SK-N-SH treated with all-trans-retinoic acid at 6 μM for 48 hours (cell line): Measurements from ENCODE around the gene SLC36A3.

Experiments
- ATAC-seq: fragments of 200-7000 bp; cut with Tn5 transposase; 3 replicates; pipeline ENCODE4 v1.9.1; 2020; ENCODE audit warnings: mild to moderate bottlenecking, moderate library complexity
- ARNTL ChIP-seq: fragments of 450-650 bp; formaldehyde crosslinking; IDR thresholded peaks from 2 replicates; pipeline ENCODE4 v1.5.0; 2020; ENCODE audit warnings: low read depth, mild to moderate bottlenecking, moderate library complexity, borderline replicate concordance
- CREB5 ChIP-seq: fragments of 250-450 bp; sonication (Bioruptor Pico); IDR thresholded peaks from 2 replicates; pipeline ENCODE4 v1.5.1; 2020; ENCODE audit warnings: low read depth, mild to moderate bottlenecking, moderate library complexity
- CSDC2 ChIP-seq: fragments of 250-450 bp; sonication (Bioruptor Pico); IDR thresholded peaks from 2 replicates; pipeline ENCODE4 v1.5.0; 2020; ENCODE audit warnings: mild to moderate bottlenecking, moderate library complexity
- CSRNP3 ChIP-seq: fragments of 250-450 bp; sonication (Bioruptor Pico); IDR thresholded peaks from 2 replicates; pipeline ENCODE4 v1.5.1; 2021; ENCODE audit warnings: mild to moderate bottlenecking, moderate library complexity
- ESRRG ChIP-seq: fragments of 250-450 bp; sonication (Bioruptor Pico); IDR thresholded peaks from 2 replicates; pipeline ENCODE4 v1.6.1; 2021; ENCODE audit warnings: mild to moderate bottlenecking
- ISL1 ChIP-seq: fragments of 250-450 bp; sonication (Bioruptor Pico); IDR thresholded peaks from 2 replicates; pipeline ENCODE4 v2.1.2; 2022; ENCODE audit warnings: mild to moderate bottlenecking, moderate library complexity
- OSR1 ChIP-seq: fragments of 250-450 bp; sonication (Bioruptor Pico); IDR thresholded peaks from 2 replicates; pipeline ENCODE4 v1.8.0; 2022; ENCODE audit warnings: moderate library complexity, mild to moderate bottlenecking, inconsistent platforms
- PATZ1 ChIP-seq: fragments of 250-450 bp; sonication (Bioruptor Pico); IDR thresholded peaks from 2 replicates; pipeline ENCODE4 v1.8.0; 2020; ENCODE audit warnings: mild to moderate bottlenecking, moderate library complexity, borderline replicate concordance
- POU6F1 ChIP-seq: fragments of 250-450 bp; sonication (Bioruptor Pico); IDR thresholded peaks from 2 replicates; pipeline ENCODE4 v1.8.0; 2021; ENCODE audit warnings: low read depth, mild to moderate bottlenecking, moderate library complexity, borderline replicate concordance
- PPARA ChIP-seq: fragments of 250-450 bp; sonication (Bioruptor Pico); IDR thresholded peaks from 2 replicates; pipeline ENCODE4 v1.5.0; 2020; ENCODE audit warnings: mild to moderate bottlenecking, borderline replicate concordance
- TOX ChIP-seq: fragments of 250-450 bp; sonication (Bioruptor Pico); IDR thresholded peaks from 2 replicates; pipeline ENCODE4 v1.8.0; 2021; ENCODE audit warnings: mild to moderate bottlenecking, moderate library complexity, borderline replicate concordance
- TSHZ2 ChIP-seq: fragments of 250-450 bp; sonication (Bioruptor Pico); IDR thresholded peaks from 2 replicates; pipeline ENCODE4 v1.5.0; 2020; ENCODE audit warnings: mild to moderate bottlenecking, moderate library complexity
- ZC3H10 ChIP-seq: fragments of 250-450 bp; sonication (Bioruptor Pico); IDR thresholded peaks from 2 replicates; pipeline ENCODE4 v1.5.1; 2021; ENCODE audit warnings: mild to moderate bottlenecking, moderate library complexity
- ZFP3 ChIP-seq: fragments of 250-450 bp; sonication (Bioruptor Pico); IDR thresholded peaks from 2 replicates; pipeline ENCODE4 v1.5.0; 2020; ENCODE audit warnings: mild to moderate bottlenecking, moderate library complexity
- ZFP30 ChIP-seq: fragments of 450-650 bp; formaldehyde crosslinking; IDR thresholded peaks from 2 replicates; pipeline ENCODE4 v1.5.0; 2022; ENCODE audit warnings: mild to moderate bottlenecking, moderate library complexity
- ZNF565 ChIP-seq: fragments of 450-650 bp; formaldehyde crosslinking; conservative IDR thresholded peaks from 2 replicates; pipeline ENCODE4 v1.5.0; 2020; ENCODE audit warnings: low read depth, mild to moderate bottlenecking, moderate library complexity
- ZNF70 ChIP-seq: fragments of 450-650 bp; formaldehyde crosslinking; IDR thresholded peaks from 2 replicates; pipeline ENCODE4 v1.5.0; 2020; ENCODE audit warnings: mild to moderate bottlenecking, moderate library complexity
- ZNF8 ChIP-seq: fragments of 450-650 bp; formaldehyde crosslinking; IDR thresholded peaks from 2 replicates; pipeline ENCODE4 v1.5.0; 2020; ENCODE audit warnings: mild to moderate bottlenecking, moderate library complexity

Gene SLC36A3

GRCh38 chr5:151259931-151260330, 43.6 kb downstream of the SLC36A3 start (continued):
- no peak for TF ChIP-seq PATZ1 (CRISPR knock-in tag)

GRCh38 chr5:151258816-151259215, 44.8 kb downstream of the SLC36A3 start:
- TF ChIP-seq ISL1 (CRISPR knock-in tag): no peak
- TF ChIP-seq ZFP3 (CRISPR knock-in tag): no peak
- no peak for TF ChIP-seq ESRRG (CRISPR knock-in tag)
- no peak for TF ChIP-seq POU6F1 (CRISPR knock-in tag)
- no peak for TF ChIP-seq ZNF565 (CRISPR knock-in tag)
- TF ChIP-seq CSDC2 (CRISPR knock-in tag): no peak
- no peak for TF ChIP-seq ZNF8 (CRISPR knock-in tag)
- no peak for TF ChIP-seq PATZ1 (CRISPR knock-in tag)
- TF ChIP-seq ZFP30 (CRISPR knock-in tag): no peak
- TF ChIP-seq ZNF70 (CRISPR knock-in tag): no peak
- TF ChIP-seq ZC3H10: no peak
- no peak for TF ChIP-seq OSR1 (CRISPR knock-in tag)
- TF ChIP-seq CREB5 (CRISPR knock-in tag): no peak
- no peak for TF ChIP-seq CSRNP3 (CRISPR knock-in tag)
- no peak for ATAC-seq

GRCh38 chr5:151258201-151258611, 45.4 kb downstream of the SLC36A3 start:
- ATAC-seq: no peak
- TF ChIP-seq CSDC2 (CRISPR knock-in tag) (no peak), TSHZ2 (CRISPR knock-in tag) (no peak), ESRRG (CRISPR knock-in tag) (no peak), PATZ1 (CRISPR knock-in tag) (no peak), TOX (CRISPR knock-in tag) (no peak), CREB5 (CRISPR knock-in tag) (no peak), ARNTL (CRISPR knock-in tag) (no peak), ISL1 (CRISPR knock-in tag) (no peak), ZNF8 (CRISPR knock-in tag) (no peak), POU6F1 (CRISPR knock-in tag) (no peak), CSRNP3 (CRISPR knock-in tag) (no peak), ZNF70 (CRISPR knock-in tag) (no peak), OSR1 (CRISPR knock-in tag) (no peak), ZC3H10 (no peak), PPARA (CRISPR knock-in tag) (no peak)
